Hematopoietic multipotent progenitor cell treated with erythropoietin and hydrocortisone succinate and interleukin-3 and kit ligand, for 4 days (in vitro differentiated cells): ENCODE measurements around the gene ANXA11.
"Not testable (repeated sequence)": the region's sequence is repeated elsewhere in the genome, so short reads cannot be mapped to it uniquely, and the experiment has no call there.

Experiments used
- DNase-seq: peaks from one replicate; pipeline ENCODE4 v3.0.0-alpha.2; 2015

Gene ANXA11

GRCh38 chr10:80165173-80165572 lies 40.2 kb downstream of the ANXA11 start:
- DNase-seq: no peak

GRCh38 chr10:80164596-80164995 lies 40.7 kb downstream of the ANXA11 start:
- no peak for DNase-seq

- no peak for DNase-seq
These were observed 41.5 kb downstream of the ANXA11 start for GRCh38 chr10:80163741-80164341.

DNA sequence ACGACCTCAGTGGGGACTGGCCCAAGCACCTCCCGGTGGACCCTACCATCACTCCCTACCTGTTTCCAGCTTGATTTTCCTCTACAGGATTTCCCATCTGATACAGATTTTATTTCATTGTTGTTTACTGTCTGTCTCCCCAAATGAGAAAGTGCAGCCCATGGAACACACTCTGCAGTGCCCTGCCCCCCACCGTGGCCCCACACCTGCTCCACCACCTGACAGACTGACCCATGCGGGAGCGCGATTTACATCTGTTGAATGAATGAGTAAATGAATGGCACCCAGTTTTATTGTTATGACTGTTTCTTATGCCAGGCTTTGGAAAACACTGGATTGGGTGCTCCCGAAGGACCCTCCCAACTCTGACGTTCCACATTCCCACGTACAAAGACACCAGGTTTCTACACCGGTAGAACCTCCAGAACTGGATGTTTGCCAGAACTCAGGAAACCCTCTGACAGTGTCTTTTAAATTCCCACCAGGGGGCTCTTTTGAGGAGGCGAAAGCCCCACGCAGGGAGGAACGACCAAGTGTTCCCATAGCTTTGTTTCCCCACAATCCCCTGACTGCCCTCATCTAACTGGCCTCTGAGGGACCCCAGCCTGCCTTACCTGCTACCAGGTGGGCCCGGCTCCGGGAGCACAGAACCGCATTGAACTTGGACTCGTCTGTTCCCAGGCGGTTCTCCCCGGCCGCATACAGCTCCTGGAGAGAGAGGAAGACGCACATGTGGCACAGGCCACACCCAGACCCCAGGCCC lies 43.8 kb downstream of the ANXA11 start:
- DNase-seq: peak; percentile 75

- DNase-seq: no peak
These were observed 44.7 kb downstream of the ANXA11 start for GRCh38 chr10:80160361-80161320.

DNA sequence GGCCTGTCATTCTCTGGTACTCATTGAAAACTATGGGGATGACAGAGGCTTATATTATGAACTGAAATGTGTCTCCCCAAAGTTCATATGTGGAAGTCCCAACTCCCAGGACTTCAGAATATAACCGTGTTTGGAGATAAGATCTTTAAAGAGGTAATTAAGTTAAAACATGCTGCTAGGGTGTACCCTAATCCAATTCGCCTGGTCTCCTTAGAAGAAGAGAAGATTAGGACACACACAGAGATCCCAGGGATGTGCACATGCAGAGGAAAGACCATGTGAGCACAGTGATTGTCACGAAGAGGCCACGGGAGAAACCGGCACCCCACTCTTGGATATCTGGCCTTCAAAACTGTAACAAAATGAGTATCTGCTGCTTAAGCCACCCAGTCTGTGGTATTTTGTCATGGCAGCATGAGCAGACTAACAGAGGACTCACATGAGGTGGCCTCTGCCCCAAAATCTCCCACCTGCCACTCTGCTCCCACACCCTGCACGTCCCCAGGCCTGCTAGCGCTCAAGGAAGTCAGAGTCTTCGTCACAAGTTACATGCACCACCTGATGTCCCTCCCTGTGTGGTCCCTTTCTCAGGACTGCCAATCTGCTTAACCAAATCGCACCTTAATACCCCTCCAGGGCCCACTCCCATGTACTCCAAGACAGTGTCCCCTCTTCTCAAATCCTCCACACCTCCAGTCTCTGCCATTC lies 46.0 kb downstream of the ANXA11 start:
- DNase-seq: no peak

DNA sequence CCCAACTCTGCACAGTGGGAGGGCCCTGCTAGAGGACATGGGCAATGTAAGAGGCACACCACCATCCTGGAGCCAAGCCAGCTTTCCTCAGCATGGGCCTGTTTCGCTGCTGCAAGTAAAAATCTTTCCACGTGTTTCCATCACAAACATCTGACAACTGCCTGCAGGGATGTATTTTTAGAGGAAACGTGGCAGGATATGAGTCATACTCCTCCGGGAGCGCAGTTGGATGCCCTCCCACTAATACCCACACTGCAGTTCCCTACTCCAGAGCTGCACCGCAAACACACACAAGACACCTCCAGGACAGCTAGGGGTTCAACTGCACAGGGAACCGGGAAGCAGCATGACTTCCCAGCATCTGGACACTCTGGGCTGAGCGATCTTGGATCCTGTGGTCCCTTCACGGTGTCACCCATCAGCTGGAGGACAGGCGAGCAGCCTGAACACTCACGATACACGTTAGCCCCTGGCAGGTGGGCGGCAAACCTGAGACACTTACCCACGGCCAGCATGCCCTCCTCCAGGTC lies 46.7 kb downstream of the ANXA11 start:
- DNase-seq: peak; percentile 72

DNA sequence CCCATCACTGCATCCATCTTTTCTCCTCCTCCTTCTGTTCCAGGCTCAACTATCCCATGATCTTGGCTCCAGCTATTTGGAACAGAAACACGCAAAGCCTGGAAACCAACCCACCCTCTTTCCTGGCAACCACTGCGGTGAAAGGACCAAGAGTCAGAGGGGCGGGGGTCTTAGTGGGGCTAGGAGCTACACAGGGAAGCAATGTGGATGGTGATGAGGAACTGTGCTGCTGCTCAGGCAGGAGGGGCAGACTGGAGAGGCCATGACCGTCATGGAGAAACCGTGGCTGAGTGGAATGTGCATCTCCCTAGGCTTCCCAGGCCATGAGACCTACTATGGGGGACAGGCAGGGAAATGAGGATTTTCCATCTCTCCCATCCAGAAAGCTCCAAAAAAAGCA lies 47.2 kb downstream of the ANXA11 start:
- no peak for DNase-seq

- no peak for DNase-seq
These were observed 47.8 kb downstream of the ANXA11 start for GRCh38 chr10:80157561-80157960.

GRCh38 chr10:80156216-80156615 lies 49.1 kb downstream of the ANXA11 start:
- DNase-seq: no peak

- DNase-seq: no peak
These were observed 49.6 kb downstream of the ANXA11 start for GRCh38 chr10:80155696-80156215.

DNA sequence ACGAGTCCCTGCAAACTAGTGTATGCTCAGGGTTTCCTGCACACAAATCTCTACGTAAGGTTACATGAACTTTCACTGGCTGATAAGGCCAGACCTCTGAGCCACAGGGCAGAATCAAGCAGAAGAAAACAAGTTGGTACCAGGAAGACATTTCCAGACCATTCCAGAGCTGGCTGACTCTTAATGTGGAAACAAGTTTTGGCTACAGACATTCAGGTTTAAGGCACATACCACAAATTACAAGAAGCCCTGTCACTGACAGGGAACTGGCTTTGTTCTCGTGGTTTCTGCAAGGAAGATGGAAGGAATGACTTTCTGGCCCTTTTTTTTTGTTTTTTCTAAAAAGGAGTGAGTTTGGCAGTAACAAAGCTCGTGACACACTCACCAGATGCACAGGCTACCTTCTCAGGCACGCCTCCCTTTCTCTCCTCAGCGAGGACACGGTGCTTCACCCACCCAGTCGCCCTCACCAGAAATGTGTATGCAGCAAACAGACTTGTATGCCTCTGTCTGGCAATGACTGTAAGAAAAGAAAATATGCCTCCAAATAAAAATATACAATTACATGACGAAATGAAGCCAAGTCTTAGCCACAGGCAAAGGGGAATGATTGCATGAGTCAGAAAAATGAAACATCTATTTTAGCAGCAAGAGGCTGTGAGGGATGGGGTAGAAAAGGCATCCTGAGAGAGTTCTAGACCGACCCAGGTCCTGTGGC lies 50.2 kb downstream of the ANXA11 start:
- no peak for DNase-seq

GRCh38 chr10:80154626-80154977 lies 50.7 kb downstream of the ANXA11 start:
- DNase-seq: no peak

DNA sequence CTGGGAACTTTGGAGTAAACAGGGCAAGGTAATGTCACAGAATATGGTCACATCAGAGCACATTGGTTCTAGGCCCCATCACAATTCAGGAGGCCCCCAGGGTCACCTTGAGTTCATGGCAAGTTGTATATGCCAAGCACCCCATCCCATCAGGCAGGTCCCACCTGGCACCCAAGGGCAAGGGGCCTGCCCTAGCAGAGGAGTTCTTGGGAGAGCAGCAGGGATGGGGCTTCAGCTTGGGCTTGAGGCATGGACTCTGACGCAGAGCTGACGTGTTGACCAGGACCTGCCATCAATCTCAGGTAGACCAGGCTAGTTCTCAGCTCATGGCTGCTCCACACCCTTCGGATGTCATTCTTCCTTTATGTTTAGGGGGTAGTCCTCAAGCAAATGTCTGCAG lies 51.9 kb downstream of the ANXA11 start:
- DNase-seq: no peak

DNA sequence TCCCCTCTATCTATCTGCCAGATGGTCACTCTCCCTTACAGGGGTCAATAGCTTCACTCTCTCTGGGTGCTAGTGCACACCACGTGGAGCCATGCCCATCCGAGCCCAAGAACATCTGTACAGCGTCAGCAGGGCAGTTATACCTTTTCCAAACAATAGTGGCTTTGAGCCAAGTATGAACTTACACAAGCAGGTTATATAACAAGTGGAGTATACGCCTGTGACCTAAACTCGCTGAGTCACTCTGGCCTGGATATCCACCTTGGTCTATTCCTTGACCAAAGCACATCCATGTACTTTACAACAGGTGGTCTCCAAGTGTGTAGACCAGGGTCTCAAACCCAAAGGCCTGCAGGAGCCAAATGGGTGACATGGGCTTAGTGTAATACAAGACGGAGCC lies 52.5 kb downstream of the ANXA11 start:
- DNase-seq: no peak

DNA sequence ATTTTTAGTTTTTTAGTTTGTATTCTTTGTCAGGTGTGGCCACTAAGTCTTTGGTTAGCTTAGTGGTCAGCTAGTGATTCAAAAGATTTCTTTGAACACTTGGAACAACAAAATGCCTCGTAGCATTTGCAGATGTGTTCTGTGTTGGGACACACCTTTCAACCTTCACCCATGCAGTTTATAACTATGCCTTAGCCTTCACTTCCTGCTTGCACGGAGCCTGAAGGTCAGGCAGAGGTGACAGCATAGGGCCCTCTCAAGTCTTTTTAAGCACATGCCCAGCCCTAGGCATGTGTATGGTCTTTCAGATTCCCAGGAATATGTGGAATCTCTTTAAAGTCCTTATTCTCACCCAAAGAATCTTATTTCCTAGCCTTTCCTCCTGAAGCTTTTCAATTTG lies 55.2 kb downstream of the ANXA11 start:
- DNase-seq: no peak

- no peak for DNase-seq
These were observed 56.2 kb downstream of the ANXA11 start for GRCh38 chr10:80149123-80149522.

- no peak for DNase-seq
These were observed 57.1 kb downstream of the ANXA11 start for GRCh38 chr10:80148166-80148805.

DNA sequence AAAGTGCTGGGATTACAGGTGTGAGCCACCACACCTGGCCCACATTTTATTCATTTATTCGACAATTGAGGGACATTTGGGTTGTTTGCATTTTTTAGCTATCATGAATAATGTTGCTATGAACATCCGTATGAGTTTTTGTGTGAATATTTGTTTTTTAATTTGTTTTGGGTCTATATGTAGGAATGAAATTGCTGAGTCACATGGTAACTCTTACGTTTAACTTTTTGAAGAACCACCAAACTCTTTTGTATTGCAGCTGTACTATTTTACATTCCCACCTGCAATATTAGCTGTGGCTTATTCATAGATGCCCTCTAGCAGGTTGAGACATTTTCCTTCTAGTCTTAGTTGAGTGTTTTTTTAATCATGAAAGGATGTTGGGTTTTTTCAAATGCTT lies 58.4 kb downstream of the ANXA11 start:
- no peak for DNase-seq

GRCh38 chr10:80145406-80146308 lies 59.7 kb downstream of the ANXA11 start:
- not testable (repeated sequence) for DNase-seq
